Endothelial cell of umbilical vein (primary cell): Measurements from ENCODE around the gene CNTNAP2.

ENCODE experiments used
- MYC ChIP-seq: IDR thresholded peaks from one replicate; pipeline ENCODE4 v1.6.1; 2011; ENCODE audit warnings: mild to moderate bottlenecking, low read depth, low read length
- POLR2A ChIP-seq: IDR thresholded peaks from 2 replicates; pipeline ENCODE4 v1.6.1; 2012; ENCODE audit warnings: low read depth, mild to moderate bottlenecking, control low read depth, low read length
- POLR2AphosphoS5 ChIP-seq: IDR thresholded peaks from 2 replicates; pipeline ENCODE4 v1.6.1; 2012; ENCODE audit warnings: low read depth, mild to moderate bottlenecking, control low read depth, low read length, moderate library complexity; ENCODE audit not compliant: insufficient read depth
- TF ChIP-seq, protein P1 (sequence below), 2 donors: IDR thresholded peaks; 1 replicate in 1 of 2; 2 replicates in 1 of 2; pipeline ENCODE4 v1.5.1; 2011; ENCODE audit warnings: low read length in 2 of 2, mild to moderate bottlenecking in 2 of 2, moderate library complexity in 2 of 2, control low read depth in 1 of 2, inconsistent platforms in 1 of 2, low read depth in 1 of 2; ENCODE audit not compliant: insufficient read depth in 1 of 2; ENCODE audit errors: extremely low read depth in 1 of 2
- TF ChIP-seq, protein P2 (sequence below): IDR thresholded peaks from 2 replicates; pipeline ENCODE4 v1.6.1; 2011; ENCODE audit not compliant: insufficient read depth, insufficient read length

DNA sequence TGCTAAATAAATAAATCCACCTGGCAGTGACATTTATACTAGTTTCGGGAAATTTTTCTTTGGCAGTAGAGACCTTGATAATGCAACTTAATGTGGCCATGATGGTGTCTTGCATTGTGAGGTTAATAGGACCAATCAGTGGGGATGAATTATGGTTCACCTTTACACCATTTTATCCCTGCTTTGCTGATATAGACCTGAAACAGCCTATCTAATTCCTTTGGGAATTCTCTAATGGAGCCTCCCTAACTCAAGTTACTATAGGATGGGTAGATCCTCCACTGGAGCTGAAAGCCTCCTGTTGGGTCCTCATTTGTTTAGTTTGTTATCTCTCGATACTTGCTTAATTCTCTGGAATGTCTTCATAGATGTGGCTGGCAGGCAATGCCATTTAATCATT, 276.7 kb downstream of the CNTNAP2 start:
- TF ChIP-seq, protein P1, sequence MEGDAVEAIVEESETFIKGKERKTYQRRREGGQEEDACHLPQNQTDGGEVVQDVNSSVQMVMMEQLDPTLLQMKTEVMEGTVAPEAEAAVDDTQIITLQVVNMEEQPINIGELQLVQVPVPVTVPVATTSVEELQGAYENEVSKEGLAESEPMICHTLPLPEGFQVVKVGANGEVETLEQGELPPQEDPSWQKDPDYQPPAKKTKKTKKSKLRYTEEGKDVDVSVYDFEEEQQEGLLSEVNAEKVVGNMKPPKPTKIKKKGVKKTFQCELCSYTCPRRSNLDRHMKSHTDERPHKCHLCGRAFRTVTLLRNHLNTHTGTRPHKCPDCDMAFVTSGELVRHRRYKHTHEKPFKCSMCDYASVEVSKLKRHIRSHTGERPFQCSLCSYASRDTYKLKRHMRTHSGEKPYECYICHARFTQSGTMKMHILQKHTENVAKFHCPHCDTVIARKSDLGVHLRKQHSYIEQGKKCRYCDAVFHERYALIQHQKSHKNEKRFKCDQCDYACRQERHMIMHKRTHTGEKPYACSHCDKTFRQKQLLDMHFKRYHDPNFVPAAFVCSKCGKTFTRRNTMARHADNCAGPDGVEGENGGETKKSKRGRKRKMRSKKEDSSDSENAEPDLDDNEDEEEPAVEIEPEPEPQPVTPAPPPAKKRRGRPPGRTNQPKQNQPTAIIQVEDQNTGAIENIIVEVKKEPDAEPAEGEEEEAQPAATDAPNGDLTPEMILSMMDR (IDR thresholded peaks at IDR 0.05; ENCODE audit: extremely low read depth in 1 of 2, insufficient read depth in 1 of 2, low read depth in 1 of 2, low read length in 2 of 2), result no peak
- TF ChIP-seq POLR2AphosphoS5 (no peak), POLR2A (no peak), MYC (no peak)
- TF ChIP-seq, protein P2, sequence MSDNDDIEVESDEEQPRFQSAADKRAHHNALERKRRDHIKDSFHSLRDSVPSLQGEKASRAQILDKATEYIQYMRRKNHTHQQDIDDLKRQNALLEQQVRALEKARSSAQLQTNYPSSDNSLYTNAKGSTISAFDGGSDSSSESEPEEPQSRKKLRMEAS, result no peak
